GM23338 (cell line): ENCODE results near the gene THBS2.

ENCODE experiments used
- CREB1 ChIP-seq: fragments of 250-450 bp; sonication (Bioruptor Pico); IDR thresholded peaks from 2 replicates; pipeline ENCODE4 v1.5.0; 2020; ENCODE audit warnings: low read depth, mild to moderate bottlenecking, moderate library complexity
- ETS1 ChIP-seq: IDR thresholded peaks from 2 replicates; pipeline ENCODE4 v1.6.1; 2016; ENCODE audit warnings: antibody characterized with exemption
- EZH2 ChIP-seq: fragments of 200-600 bp; sonication (generic); IDR thresholded peaks from one replicate; pipeline ENCODE4 v1.8.0; 2017; ENCODE audit warnings: antibody characterized with exemption, mild to moderate bottlenecking, low read depth; ENCODE audit not compliant: unreplicated experiment
- EZH2phosphoT487 ChIP-seq: fragments of 200-600 bp; sonication (generic); IDR thresholded peaks from one replicate; pipeline ENCODE4 v1.8.1; 2018; ENCODE audit warnings: antibody characterized with exemption; ENCODE audit not compliant: unreplicated experiment
- JUNB ChIP-seq: IDR thresholded peaks from one replicate; pipeline ENCODE4 v1.6.1; 2016; ENCODE audit warnings: antibody characterized with exemption; ENCODE audit not compliant: unreplicated experiment
- POLR2AphosphoS5 ChIP-seq: IDR thresholded peaks from 2 replicates; pipeline ENCODE4 v1.6.1; 2016; ENCODE audit warnings: antibody characterized with exemption, low read depth
- STAT1 ChIP-seq: IDR thresholded peaks from one replicate; pipeline ENCODE4 v1.6.1; 2016; ENCODE audit warnings: antibody characterized with exemption; ENCODE audit not compliant: unreplicated experiment
- ZNF114 ChIP-seq: fragments of 250-450 bp; sonication (Bioruptor Pico); IDR thresholded peaks from 2 replicates; pipeline ENCODE4 v1.5.0; 2020; ENCODE audit warnings: mild to moderate bottlenecking, moderate library complexity
- ZNF331 ChIP-seq: fragments of 250-450 bp; sonication (Bioruptor Pico); IDR thresholded peaks from 2 replicates; pipeline ENCODE4 v1.5.0; 2020; ENCODE audit warnings: low read depth, mild to moderate bottlenecking, moderate library complexity
- TF ChIP-seq, protein P1 (sequence below): IDR thresholded peaks from one replicate; pipeline ENCODE4 v1.6.1; 2018; ENCODE audit warnings: antibody characterized with exemption; ENCODE audit not compliant: unreplicated experiment
- TF ChIP-seq, protein P2 (sequence below), 2 experiments: fragments of 200-600 bp in 1 of 2; sonication (generic) in 1 of 2; conservative IDR thresholded peaks; 2 replicates each; pipeline versions ENCODE4 v1.5.1 to v1.6.1; 2016 to 2017; ENCODE audit warnings: antibody characterized with exemption in 2 of 2, low read depth in 2 of 2, mild to moderate bottlenecking in 2 of 2, moderate library complexity in 1 of 2
- TF ChIP-seq, protein P3 (sequence below): fragments of 250-450 bp; sonication (Bioruptor Pico); IDR thresholded peaks from 2 replicates; pipeline ENCODE4 v1.5.0; 2020; ENCODE audit warnings: mild to moderate bottlenecking, moderate library complexity

- TF ChIP-seq, protein P1, sequence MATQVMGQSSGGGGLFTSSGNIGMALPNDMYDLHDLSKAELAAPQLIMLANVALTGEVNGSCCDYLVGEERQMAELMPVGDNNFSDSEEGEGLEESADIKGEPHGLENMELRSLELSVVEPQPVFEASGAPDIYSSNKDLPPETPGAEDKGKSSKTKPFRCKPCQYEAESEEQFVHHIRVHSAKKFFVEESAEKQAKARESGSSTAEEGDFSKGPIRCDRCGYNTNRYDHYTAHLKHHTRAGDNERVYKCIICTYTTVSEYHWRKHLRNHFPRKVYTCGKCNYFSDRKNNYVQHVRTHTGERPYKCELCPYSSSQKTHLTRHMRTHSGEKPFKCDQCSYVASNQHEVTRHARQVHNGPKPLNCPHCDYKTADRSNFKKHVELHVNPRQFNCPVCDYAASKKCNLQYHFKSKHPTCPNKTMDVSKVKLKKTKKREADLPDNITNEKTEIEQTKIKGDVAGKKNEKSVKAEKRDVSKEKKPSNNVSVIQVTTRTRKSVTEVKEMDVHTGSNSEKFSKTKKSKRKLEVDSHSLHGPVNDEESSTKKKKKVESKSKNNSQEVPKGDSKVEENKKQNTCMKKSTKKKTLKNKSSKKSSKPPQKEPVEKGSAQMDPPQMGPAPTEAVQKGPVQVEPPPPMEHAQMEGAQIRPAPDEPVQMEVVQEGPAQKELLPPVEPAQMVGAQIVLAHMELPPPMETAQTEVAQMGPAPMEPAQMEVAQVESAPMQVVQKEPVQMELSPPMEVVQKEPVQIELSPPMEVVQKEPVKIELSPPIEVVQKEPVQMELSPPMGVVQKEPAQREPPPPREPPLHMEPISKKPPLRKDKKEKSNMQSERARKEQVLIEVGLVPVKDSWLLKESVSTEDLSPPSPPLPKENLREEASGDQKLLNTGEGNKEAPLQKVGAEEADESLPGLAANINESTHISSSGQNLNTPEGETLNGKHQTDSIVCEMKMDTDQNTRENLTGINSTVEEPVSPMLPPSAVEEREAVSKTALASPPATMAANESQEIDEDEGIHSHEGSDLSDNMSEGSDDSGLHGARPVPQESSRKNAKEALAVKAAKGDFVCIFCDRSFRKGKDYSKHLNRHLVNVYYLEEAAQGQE = no peak
- TF ChIP-seq POLR2AphosphoS5 = no peak
- TF ChIP-seq, protein P2, sequence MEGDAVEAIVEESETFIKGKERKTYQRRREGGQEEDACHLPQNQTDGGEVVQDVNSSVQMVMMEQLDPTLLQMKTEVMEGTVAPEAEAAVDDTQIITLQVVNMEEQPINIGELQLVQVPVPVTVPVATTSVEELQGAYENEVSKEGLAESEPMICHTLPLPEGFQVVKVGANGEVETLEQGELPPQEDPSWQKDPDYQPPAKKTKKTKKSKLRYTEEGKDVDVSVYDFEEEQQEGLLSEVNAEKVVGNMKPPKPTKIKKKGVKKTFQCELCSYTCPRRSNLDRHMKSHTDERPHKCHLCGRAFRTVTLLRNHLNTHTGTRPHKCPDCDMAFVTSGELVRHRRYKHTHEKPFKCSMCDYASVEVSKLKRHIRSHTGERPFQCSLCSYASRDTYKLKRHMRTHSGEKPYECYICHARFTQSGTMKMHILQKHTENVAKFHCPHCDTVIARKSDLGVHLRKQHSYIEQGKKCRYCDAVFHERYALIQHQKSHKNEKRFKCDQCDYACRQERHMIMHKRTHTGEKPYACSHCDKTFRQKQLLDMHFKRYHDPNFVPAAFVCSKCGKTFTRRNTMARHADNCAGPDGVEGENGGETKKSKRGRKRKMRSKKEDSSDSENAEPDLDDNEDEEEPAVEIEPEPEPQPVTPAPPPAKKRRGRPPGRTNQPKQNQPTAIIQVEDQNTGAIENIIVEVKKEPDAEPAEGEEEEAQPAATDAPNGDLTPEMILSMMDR (conservative IDR thresholded peaks at IDR 0.05; ENCODE audit: low read depth in 2 of 2) = no peak
- no peak for TF ChIP-seq JUNB
- no peak for TF ChIP-seq ETS1
- TF ChIP-seq, protein P3, sequence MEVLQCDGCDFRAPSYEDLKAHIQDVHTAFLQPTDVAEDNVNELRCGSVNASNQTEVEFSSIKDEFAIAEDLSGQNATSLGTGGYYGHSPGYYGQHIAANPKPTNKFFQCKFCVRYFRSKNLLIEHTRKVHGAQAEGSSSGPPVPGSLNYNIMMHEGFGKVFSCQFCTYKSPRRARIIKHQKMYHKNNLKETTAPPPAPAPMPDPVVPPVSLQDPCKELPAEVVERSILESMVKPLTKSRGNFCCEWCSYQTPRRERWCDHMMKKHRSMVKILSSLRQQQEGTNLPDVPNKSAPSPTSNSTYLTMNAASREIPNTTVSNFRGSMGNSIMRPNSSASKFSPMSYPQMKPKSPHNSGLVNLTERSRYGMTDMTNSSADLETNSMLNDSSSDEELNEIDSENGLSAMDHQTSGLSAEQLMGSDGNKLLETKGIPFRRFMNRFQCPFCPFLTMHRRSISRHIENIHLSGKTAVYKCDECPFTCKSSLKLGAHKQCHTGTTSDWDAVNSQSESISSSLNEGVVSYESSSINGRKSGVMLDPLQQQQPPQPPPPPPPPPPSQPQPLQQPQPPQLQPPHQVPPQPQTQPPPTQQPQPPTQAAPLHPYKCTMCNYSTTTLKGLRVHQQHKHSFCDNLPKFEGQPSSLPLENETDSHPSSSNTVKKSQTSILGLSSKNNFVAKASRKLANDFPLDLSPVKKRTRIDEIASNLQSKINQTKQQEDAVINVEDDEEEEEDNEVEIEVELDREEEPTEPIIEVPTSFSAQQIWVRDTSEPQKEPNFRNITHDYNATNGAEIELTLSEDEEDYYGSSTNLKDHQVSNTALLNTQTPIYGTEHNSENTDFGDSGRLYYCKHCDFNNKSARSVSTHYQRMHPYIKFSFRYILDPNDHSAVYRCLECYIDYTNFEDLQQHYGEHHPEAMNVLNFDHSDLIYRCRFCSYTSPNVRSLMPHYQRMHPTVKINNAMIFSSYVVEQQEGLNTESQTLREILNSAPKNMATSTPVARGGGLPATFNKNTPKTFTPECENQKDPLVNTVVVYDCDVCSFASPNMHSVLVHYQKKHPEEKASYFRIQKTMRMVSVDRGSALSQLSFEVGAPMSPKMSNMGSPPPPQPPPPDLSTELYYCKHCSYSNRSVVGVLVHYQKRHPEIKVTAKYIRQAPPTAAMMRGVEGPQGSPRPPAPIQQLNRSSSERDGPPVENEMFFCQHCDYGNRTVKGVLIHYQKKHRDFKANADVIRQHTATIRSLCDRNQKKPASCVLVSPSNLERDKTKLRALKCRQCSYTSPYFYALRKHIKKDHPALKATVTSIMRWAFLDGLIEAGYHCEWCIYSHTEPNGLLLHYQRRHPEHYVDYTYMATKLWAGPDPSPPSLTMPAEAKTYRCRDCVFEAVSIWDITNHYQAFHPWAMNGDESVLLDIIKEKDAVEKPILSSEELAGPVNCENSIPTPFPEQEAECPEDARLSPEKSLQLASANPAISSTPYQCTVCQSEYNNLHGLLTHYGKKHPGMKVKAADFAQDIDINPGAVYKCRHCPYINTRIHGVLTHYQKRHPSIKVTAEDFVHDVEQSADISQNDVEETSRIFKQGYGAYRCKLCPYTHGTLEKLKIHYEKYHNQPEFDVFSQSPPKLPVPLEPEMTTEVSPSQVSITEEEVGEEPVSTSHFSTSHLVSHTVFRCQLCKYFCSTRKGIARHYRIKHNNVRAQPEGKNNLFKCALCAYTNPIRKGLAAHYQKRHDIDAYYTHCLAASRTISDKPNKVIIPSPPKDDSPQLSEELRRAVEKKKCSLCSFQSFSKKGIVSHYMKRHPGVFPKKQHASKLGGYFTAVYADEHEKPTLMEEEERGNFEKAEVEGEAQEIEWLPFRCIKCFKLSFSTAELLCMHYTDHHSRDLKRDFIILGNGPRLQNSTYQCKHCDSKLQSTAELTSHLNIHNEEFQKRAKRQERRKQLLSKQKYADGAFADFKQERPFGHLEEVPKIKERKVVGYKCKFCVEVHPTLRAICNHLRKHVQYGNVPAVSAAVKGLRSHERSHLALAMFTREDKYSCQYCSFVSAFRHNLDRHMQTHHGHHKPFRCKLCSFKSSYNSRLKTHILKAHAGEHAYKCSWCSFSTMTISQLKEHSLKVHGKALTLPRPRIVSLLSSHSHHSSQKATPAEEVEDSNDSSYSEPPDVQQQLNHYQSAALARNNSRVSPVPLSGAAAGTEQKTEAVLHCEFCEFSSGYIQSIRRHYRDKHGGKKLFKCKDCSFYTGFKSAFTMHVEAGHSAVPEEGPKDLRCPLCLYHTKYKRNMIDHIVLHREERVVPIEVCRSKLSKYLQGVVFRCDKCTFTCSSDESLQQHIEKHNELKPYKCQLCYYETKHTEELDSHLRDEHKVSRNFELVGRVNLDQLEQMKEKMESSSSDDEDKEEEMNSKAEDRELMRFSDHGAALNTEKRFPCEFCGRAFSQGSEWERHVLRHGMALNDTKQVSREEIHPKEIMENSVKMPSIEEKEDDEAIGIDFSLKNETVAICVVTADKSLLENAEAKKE (CRISPR knock-in tag) = no peak
- no peak for TF ChIP-seq STAT1
- no peak for TF ChIP-seq EZH2phosphoT487
- no peak for TF ChIP-seq EZH2
- no peak for TF ChIP-seq CREB1 (CRISPR knock-in tag)
- no peak for TF ChIP-seq ZNF114 (CRISPR knock-in tag)
- TF ChIP-seq ZNF331 (CRISPR knock-in tag) = no peak
These were observed 17.1 kb downstream of the THBS2 start for GRCh38 chr6:169236545-169236944.
